NT2/D1 (cell line): ENCODE measurements around the gene ENTREP3.

ENCODE experiments used
- DNase-seq: peaks from one replicate; pipeline ENCODE4 v3.0.0-alpha.2; 2011; ENCODE audit warnings: low read depth, low spot score
- H3K27me3 ChIP-seq: 2 replicates; pipeline ENCODE4 v1.6.0; 2011; ENCODE audit warnings: mild to moderate bottlenecking; ENCODE audit not compliant: insufficient read length, insufficient read depth
- H3K36me3 ChIP-seq: 2 replicates; pipeline ENCODE4 v1.6.1; 2011; ENCODE audit warnings: mild to moderate bottlenecking, low read length, mixed read lengths; ENCODE audit not compliant: insufficient read depth, insufficient read length
- H3K4me1 ChIP-seq: 2 replicates; pipeline ENCODE4 v1.5.1; 2011; ENCODE audit not compliant: insufficient read depth, insufficient read length
- H3K4me3 ChIP-seq: 2 replicates; pipeline ENCODE4 v1.5.1; 2011; ENCODE audit warnings: low read depth; ENCODE audit not compliant: insufficient read length
- H3K9ac ChIP-seq: 2 replicates; pipeline ENCODE4 v1.6.0; 2011; ENCODE audit warnings: low read depth; ENCODE audit not compliant: insufficient read length
- H3K9me3 ChIP-seq: 2 replicates; pipeline ENCODE4 v1.5.1; 2011; ENCODE audit warnings: mild to moderate bottlenecking, low read length; ENCODE audit not compliant: insufficient read depth
- SUZ12 ChIP-seq: IDR thresholded peaks from 2 replicates; pipeline ENCODE4 v1.6.1; 2011; ENCODE audit not compliant: insufficient read length, insufficient read depth; ENCODE audit errors: extremely low read depth
- YY1 ChIP-seq: IDR thresholded peaks from 2 replicates; pipeline ENCODE4 v1.6.1; 2011; ENCODE audit not compliant: insufficient read length, insufficient read depth
- ZNF274 ChIP-seq: IDR thresholded peaks from 2 replicates; pipeline ENCODE4 v1.6.1; 2011; ENCODE audit warnings: mild to moderate bottlenecking, low read depth, low read length

Gene ENTREP3

GRCh38 chr1:155277902-155278688 is 22.8 kb upstream of the ENTREP3 start:
- Histone ChIP-seq H3K27me3 (peaks cover 7% of the 10 kb centered on the region), H3K9ac (peak overlapping the region; percentile 86), H3K9me3 (peaks cover 11% of the 10 kb centered on the region), H3K4me3 (peak overlapping the region; percentile 78), H3K4me1 (peaks cover 18% of the 10 kb centered on the region), H3K36me3 (peaks cover 4% of the 10 kb centered on the region)
- DNase-seq, result peak; percentile 93
- TF ChIP-seq YY1 (no peak), SUZ12 (no peak), ZNF274 (no peak)

GRCh38 chr1:155277070-155277901 is 22.0 kb upstream of the ENTREP3 start, which contains the start of gene HCN3:
TSS of gene HCN3 (plus strand) at chr1:155277463. CDS start at chr1:155277591, 128 bp downstream.
- H3K4me3 ChIP-seq, result peak within 1 kb of the TSS; percentile 78
- peaks cover 3% of the 10 kb centered on the region for H3K36me3 ChIP-seq
- peak; percentile 100 for DNase-seq
- H3K27me3 ChIP-seq, result peaks cover 7% of the 10 kb centered on the region
- H3K9me3 ChIP-seq, result peaks cover 11% of the 10 kb centered on the region
- H3K4me1 ChIP-seq, result peaks cover 14% of the 10 kb centered on the region
- TF ChIP-seq YY1 (no peak), ZNF274 (no peak), SUZ12 (no peak)
- peak within 1 kb of the TSS; percentile 86 for H3K9ac ChIP-seq

- H3K27me3 ChIP-seq, result peaks cover 7% of the 10 kb centered on the region
- H3K9ac ChIP-seq, result peak within 1 kb of the TSS; percentile 87
- peaks cover 10% of the 10 kb centered on the region for H3K4me1 ChIP-seq
- peaks cover 37% of the 10 kb centered on the region for H3K36me3 ChIP-seq
- no peak for TF ChIP-seq SUZ12
- no peak for TF ChIP-seq YY1
- H3K9me3 ChIP-seq, result peaks cover 11% of the 10 kb centered on the region
- peak within 1 kb of the TSS; percentile 63 for H3K4me3 ChIP-seq
- DNase-seq, result peak; percentile 99
Measured at GRCh38 chr1:155273343-155274245, 18.3 kb upstream of the ENTREP3 start, which contains the start of gene CLK2. TSS of gene CLK2 (minus strand) at chr1:155273504. CDS start at chr1:155270977, 2,527 bp downstream.

GRCh38 chr1:155272466-155273342 is 17.4 kb upstream of the ENTREP3 start:
- Histone ChIP-seq H3K4me3 (peak overlapping the region; percentile 63), H3K27me3 (peaks cover 7% of the 10 kb centered on the region), H3K9me3 (peaks cover 11% of the 10 kb centered on the region), H3K9ac (peak overlapping the region; percentile 87), H3K4me1 (peaks cover 6% of the 10 kb centered on the region), H3K36me3 (peaks cover 46% of the 10 kb centered on the region)
- TF ChIP-seq YY1 (peak; percentile 36), SUZ12 (no peak)
- DNase-seq, result no peak

GRCh38 chr1:155269381-155269780 is 14.1 kb upstream of the ENTREP3 start:
- Histone ChIP-seq H3K9me3 (no peaks in the 10 kb centered on the region), H3K4me1 (peaks cover 5% of the 10 kb centered on the region), H3K36me3 (peaks cover 77% of the 10 kb centered on the region), H3K4me3 (no peak overlapping the region), H3K9ac (peak overlapping the region; percentile 4), H3K27me3 (no peaks in the 10 kb centered on the region)
- no peak for DNase-seq
- TF ChIP-seq SUZ12 (no peak), YY1 (no peak)

GRCh38 chr1:155268630-155269029 is 13.3 kb upstream of the ENTREP3 start:
- no peaks in the 10 kb centered on the region for H3K27me3 ChIP-seq
- no peaks in the 10 kb centered on the region for H3K9me3 ChIP-seq
- DNase-seq, result no peak
- H3K4me1 ChIP-seq, result peaks cover 5% of the 10 kb centered on the region
- H3K4me3 ChIP-seq, result no peak overlapping the region
- peaks cover 85% of the 10 kb centered on the region for H3K36me3 ChIP-seq
- TF ChIP-seq SUZ12 (no peak), YY1 (no peak), ZNF274 (no peak)
- no peak overlapping the region for H3K9ac ChIP-seq
